ENCODE measurements around the gene PXDN.

- TF ChIP-seq EZH2 (IDR thresholded peaks at IDR 0.05; ENCODE audit: borderline replicate concordance, low read depth, low read length, severe bottlenecking) (no peak), CTCF (IDR thresholded peaks at IDR 0.05; ENCODE audit: borderline replicate concordance, extremely low read depth, low read length, poor library complexity, severe bottlenecking) (no peak)
Observed at GRCh38 chr2:1721706-1722646, 22.3 kb downstream of the PXDN start.
